H7 (cell line): ENCODE results near the gene RTP5. TPM values are rescaled to one million over a fixed set of nuclear protein-coding genes. Genes with fewer than 3 reads are reported as not detected.
"Not testable (repeated sequence)": the region's sequence is repeated elsewhere in the genome, so short reads cannot be mapped to it uniquely, and the experiment has no call there.

Experiments used
- DNase-seq: peaks from one replicate; pipeline ENCODE4 v3.0.0; 2012
- H3K27me3 ChIP-seq: 2 replicates; pipeline ENCODE4 v1.6.0; 2011; ENCODE audit warnings: mild to moderate bottlenecking, low read length; ENCODE audit not compliant: control insufficient read depth, insufficient read depth
- H3K36me3 ChIP-seq: replicated peaks from 2 replicates; pipeline ENCODE4 v1.5.1; 2011; ENCODE audit warnings: low read length; ENCODE audit not compliant: control insufficient read depth, insufficient read depth
- H3K4me3 ChIP-seq: 2 replicates; pipeline ENCODE4 v1.5.1; 2011; ENCODE audit warnings: low read depth, mild to moderate bottlenecking, control low read depth, low read length, moderate library complexity; ENCODE audit not compliant: insufficient read depth
- total RNA-seq: library from RNA; depleted of rRNA; stranded (reverse); fragments of >200 nt; shearing (Covaris generic); gene quantifications from 2 replicates; pipeline ENCODE4 v1.2.3, GENCODE V29; 2014

Gene RTP5
- total RNA-seq, 1 experiment from 2014 or later, result not detected

- H3K27me3 ChIP-seq, result no peaks in the 10 kb centered on the region
- peak; percentile 78 for DNase-seq
- H3K36me3 ChIP-seq, result no peaks in the 10 kb centered on the region
- H3K4me3 ChIP-seq, result no peak overlapping the region; the same call in 1 of the 2 replicates
Observed at GRCh38 chr2:241902357-241902991, 32.9 kb downstream of the RTP5 start.

GRCh38 chr2:241903121-241904010, 33.8 kb downstream of the RTP5 start:
- Histone ChIP-seq H3K4me3 (no peak overlapping the region), H3K27me3 (no peaks in the 10 kb centered on the region), H3K36me3 (no peaks in the 10 kb centered on the region)
- peak; percentile 51 for DNase-seq

DNA sequence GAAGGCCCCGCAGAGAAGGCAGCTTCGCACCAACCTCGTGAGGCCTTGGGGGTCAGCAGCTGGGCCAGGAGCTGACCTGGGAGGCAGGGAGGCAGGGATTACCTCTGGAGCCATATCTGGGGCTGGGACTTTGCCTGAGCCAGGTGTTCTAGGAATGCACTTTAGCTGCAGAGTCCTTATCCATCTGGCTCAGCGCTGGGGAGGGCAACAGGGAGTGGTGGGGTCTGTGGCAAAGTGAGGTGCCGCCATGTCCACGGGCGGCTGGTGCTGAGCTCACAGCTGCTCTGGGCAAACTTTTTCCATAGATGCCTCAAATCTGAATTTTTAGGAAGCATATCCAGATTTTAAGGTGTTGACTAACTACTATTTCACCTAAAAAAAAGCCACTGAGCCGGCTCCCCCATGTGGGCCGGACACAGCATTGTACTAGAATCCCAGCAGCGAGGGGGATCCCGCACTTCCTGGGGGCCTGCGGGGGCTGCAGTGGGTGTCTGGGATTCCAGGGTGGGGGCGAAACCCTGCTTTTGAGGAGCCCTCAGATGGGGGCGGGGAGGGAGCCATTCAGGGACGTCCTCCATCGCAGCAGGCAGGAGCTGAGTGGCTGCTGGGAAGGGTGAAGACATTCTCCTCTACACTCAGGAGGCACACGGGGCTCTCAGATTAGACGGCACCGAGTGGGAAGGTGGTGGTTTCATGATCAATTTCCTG, 34.6 kb downstream of the RTP5 start:
- Histone ChIP-seq H3K4me3 (no peak overlapping the region), H3K27me3 (no peaks in the 10 kb centered on the region), H3K36me3 (no peaks in the 10 kb centered on the region)
- DNase-seq, result peak; percentile 61

DNA sequence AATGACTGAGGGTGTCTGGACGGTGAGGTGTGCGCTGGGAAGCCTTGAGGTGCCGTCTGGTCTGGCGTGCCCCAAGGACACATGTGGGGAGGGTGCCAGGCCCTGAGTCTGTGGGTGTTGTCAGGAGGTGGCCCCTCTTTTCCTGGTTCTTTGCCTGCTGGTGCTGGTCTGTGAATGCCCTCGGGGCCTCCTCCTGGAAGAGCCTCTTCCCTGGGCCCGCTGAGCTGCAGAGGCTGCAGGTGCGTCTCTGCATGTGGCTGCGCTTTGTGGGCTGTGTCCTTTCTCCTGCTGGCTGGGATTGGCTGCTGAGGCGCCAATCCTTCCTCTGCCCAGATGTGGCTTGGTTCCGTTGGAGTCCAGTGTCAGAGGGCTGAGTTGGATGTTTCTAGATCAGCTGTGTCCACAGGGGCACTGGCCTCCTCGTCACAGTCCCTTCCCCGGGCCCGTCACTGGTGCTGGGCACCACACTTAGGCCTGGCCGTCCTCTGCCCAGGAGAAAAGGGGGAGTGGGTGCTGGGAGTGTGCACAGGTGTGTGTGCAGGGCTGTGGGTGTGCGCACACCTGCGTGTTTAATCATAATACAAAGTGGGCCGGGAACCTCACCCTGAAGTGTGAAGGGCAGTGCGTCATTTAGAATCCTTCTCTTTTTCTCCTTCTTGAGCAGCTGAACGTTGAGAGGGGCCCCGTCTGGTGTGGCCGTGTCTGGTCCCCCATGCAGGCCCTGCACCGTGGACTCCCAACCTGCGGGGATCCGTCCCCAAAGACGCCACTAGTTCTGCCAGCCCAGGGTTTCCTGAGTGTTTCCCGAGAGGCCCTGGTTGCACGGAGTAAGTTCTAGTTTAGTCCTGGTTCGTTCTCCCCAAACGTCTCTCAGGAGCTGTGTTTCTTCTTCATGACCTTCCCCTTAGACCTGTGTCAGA, 35.5 kb downstream of the RTP5 start:
- Histone ChIP-seq H3K36me3 (no peaks in the 10 kb centered on the region), H3K27me3 (no peaks in the 10 kb centered on the region), H3K4me3 (no peak overlapping the region)
- peak; percentile 41 for DNase-seq

DNA sequence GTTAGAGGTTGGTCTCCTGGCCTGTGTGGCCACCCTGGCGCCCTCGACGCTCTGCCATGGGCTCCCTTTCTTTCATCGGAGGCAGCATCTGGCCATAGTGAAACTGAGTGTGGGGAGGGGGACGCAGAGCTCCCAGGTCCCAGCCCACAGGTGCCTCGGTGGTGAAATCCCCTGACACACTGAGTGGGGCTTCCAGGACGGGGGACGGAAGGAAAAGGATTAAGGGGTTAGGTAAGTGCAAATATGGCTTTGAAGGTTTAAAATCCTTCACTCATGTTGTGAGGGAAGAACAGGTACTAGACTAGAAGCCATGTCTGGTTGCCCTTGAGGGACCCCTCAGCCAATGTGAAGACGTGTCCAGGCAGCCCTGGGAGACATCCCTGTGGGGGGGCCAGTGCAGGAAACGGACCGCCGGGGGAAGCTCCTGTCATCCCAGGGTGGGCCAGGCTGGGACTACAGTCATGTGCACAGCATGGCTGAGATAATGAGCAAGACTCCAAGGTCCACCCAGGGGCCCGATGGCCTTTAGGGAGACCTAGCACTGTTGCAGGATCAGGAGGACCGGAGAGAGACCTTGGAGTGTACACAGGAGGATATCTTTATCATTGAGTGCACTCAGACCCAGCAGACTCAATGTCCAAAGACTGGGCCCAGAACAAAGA, 36.3 kb downstream of the RTP5 start:
- no peak overlapping the region for H3K4me3 ChIP-seq
- no peaks in the 10 kb centered on the region for H3K36me3 ChIP-seq
- peak; percentile 32 for DNase-seq
- H3K27me3 ChIP-seq, result no peaks in the 10 kb centered on the region

DNA sequence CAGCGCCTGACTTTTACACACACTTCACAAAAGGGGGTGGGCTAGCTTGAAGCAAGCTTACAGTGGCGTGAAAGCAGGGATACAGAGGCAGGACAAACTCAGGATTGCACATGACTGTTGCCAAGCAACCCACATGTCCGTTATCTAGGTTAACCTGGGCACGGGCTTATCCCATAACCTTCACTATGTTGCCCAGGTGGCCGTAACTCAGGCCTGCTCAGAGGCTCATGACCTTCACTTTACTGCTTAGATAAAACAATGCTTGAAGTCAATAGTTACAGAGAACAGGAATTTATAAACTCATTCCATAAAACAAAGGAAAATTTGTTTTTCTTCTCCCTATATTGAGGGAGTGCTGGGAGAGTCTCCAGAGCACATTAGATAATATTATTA, 36.8 kb downstream of the RTP5 start:
- not testable (repeated sequence) for DNase-seq, H3K27me3 ChIP-seq, H3K4me3 ChIP-seq, H3K36me3 ChIP-seq

DNA sequence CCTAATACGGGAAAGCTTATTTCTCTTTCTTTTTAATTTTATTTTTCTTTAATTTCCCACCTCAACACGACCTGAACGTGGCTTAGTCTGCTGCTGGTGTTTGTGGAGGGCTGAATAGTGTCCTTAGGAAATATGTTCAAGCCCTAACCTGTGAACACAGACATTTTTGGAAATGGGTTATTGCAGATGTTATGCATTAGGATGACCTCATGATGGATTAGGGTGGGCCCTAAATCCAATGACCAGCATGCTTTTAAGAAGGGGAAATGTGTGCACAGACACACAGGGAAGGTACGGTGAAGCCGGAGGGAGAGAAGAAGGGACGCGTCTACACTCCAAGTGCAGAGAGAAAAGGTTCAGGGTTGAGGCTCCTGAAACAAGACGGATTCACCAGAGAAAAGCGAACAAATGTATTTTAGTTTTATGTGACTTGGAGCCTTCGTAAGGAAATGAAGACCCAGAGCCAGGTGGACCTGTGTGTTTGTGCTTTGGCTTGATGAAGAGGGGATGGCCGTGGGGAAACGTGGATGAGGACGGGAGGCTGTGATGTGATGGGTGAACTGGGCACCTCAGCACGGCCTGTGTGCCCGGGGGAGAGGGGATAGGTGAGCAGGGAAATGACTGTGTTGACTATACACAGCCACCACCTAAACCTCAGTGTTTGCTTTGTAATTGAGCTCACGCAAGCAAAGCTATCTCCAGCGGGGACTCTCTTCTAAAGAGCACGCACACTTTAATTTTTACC, 37.5 kb downstream of the RTP5 start:
- DNase-seq, result peak; percentile 25
- Histone ChIP-seq H3K36me3 (no peaks in the 10 kb centered on the region), H3K27me3 (no peaks in the 10 kb centered on the region), H3K4me3 (no peak overlapping the region)

GRCh38 chr2:241907831-241908230, 38.3 kb downstream of the RTP5 start:
- DNase-seq, result peak; percentile 6
- H3K4me3 ChIP-seq, H3K27me3 ChIP-seq, H3K36me3 ChIP-seq: not testable (repeated sequence)

GRCh38 chr2:241908686-241909420, 39.3 kb downstream of the RTP5 start:
- Histone ChIP-seq H3K36me3 (no peaks in the 10 kb centered on the region), H3K4me3 (no peak overlapping the region), H3K27me3 (no peaks in the 10 kb centered on the region)
- DNase-seq, result peak; percentile 7

DNA sequence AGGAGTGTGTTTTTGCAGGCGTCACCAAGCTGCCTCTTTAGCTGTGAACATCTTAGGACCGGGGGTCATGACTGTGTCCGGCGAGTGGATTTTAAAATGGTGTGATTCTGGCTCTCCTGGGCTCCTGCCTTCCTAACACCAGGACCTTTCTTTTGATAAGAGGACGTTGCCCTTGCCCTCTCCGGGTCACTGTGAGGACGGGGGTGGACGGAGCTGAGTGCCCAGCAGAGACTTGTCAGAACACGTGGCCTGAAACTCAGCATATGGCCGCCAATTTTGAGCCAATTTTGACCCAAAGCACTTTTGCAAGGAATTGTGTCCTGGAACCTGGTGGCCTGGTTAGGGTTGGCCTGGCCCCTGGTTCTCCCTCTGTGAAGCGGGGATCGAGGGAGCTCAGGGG, 40.2 kb downstream of the RTP5 start:
- DNase-seq, result peak; percentile 26
- H3K27me3 ChIP-seq, result no peaks in the 10 kb centered on the region
- H3K4me3 ChIP-seq, result no peak overlapping the region
- H3K36me3 ChIP-seq, result no peaks in the 10 kb centered on the region

- Histone ChIP-seq H3K27me3 (no peaks in the 10 kb centered on the region), H3K4me3 (no peak overlapping the region), H3K36me3 (no peaks in the 10 kb centered on the region)
- DNase-seq, result peak; percentile 34
Observed at GRCh38 chr2:241910604-241911520, 41.3 kb downstream of the RTP5 start.

- Histone ChIP-seq H3K4me3 (no peak overlapping the region), H3K36me3 (no peaks in the 10 kb centered on the region), H3K27me3 (no peaks in the 10 kb centered on the region)
- no peak for DNase-seq
Observed at GRCh38 chr2:241911551-241911950, 42.0 kb downstream of the RTP5 start.
